K562 (cell line): ENCODE measurements around the gene GPR153. TPM values are rescaled to one million over a fixed set of nuclear protein-coding genes. Genes with fewer than 3 reads are reported as not detected.

ENCODE experiments used
- HIVEP1 ChIP-seq: fragments of 250-450 bp; sonication (Bioruptor Pico); IDR thresholded peaks from 2 replicates; pipeline ENCODE4 v1.4.0; 2020; ENCODE audit warnings: mild to moderate bottlenecking
- HNRNPL ChIP-seq: fragments of 200-400 bp; formaldehyde crosslinking; IDR thresholded peaks from 2 replicates; pipeline ENCODE4 v1.6.1; 2017; ENCODE audit warnings: low read depth, mild to moderate bottlenecking, low read length
- IRF1 ChIP-seq: sonication (generic); formaldehyde crosslinking; IDR thresholded peaks from 2 replicates; pipeline ENCODE4 v1.8.0; 2022; ENCODE audit warnings: missing genetic modification reagents, mild to moderate bottlenecking, borderline replicate concordance
- KAT2B ChIP-seq: IDR thresholded peaks from one replicate; pipeline ENCODE4 v1.6.1; 2012; ENCODE audit warnings: low read depth, mild to moderate bottlenecking, control low read depth, inconsistent platforms, low read length, moderate library complexity
- NFXL1 ChIP-seq: fragments of 450-650 bp; formaldehyde crosslinking; IDR thresholded peaks from 2 replicates; pipeline ENCODE4 v1.4.0; 2021; ENCODE audit warnings: mild to moderate bottlenecking
- PHB ChIP-seq: fragments of 250-450 bp; sonication (Bioruptor Pico); IDR thresholded peaks from 2 replicates; pipeline ENCODE4 v1.5.0; 2021
- TAF1 ChIP-seq: IDR thresholded peaks from 2 replicates; pipeline ENCODE4 v1.6.1; 2011; ENCODE audit warnings: mild to moderate bottlenecking, low read length, moderate library complexity; ENCODE audit not compliant: insufficient read depth, control insufficient read depth, severe bottlenecking; ENCODE audit errors: extremely low read depth
- YY1 ChIP-seq, 3 experiments: IDR thresholded peaks; 2 replicates each; pipeline ENCODE4 v1.6.1; 2011; ENCODE audit warnings: low read length in 2 of 3, mild to moderate bottlenecking in 2 of 3, moderate library complexity in 2 of 3, borderline replicate concordance in 1 of 3, control low read depth in 1 of 3, low read depth in 1 of 3; ENCODE audit not compliant: insufficient read depth in 3 of 3, insufficient replicate concordance in 2 of 3, control insufficient read depth in 1 of 3, insufficient read length in 1 of 3; ENCODE audit errors: extremely low read depth in 1 of 3
- ZNF282 ChIP-seq: sonication (generic); formaldehyde crosslinking; IDR thresholded peaks from 2 replicates; pipeline ENCODE4 v1.8.1; 2023; ENCODE audit warnings: missing genetic modification reagents
- ZNF740 ChIP-seq, 3 experiments: fragments of 200-800 bp in 1 of 3; sonication (Bioruptor generic) in 1 of 3; sonication (generic) in 1 of 3; formaldehyde crosslinking in 1 of 3; IDR thresholded peaks; 2 replicates each; pipeline versions ENCODE4 v1.6.1 to v1.8.0; 2016 to 2022; ENCODE audit warnings: mild to moderate bottlenecking in 2 of 3, missing compliant biosample characterization in 2 of 3, missing genetic modification characterization in 2 of 3, missing genetic modification reagents in 1 of 3
- polyA plus RNA-seq, 8 experiments: library from polyadenylated mRNA; depleted of rRNA in 4 of 8; stranded (reverse) in 5 of 8; unstranded in 3 of 8; fragments of >200 nt; fragmentation: Nextera tagmentation in 2 of 8; fragmentation: Illumina TruSeq in 1 of 8; extraction: Ambion mirVana in 2 of 8; extraction: Trizol in 1 of 8; gene quantifications; 2 replicates each; pipeline versions ENCODE4 v1.2.1 to v1.2.3, GENCODE V29; 2011 to 2014; ENCODE audit warnings: inconsistent platforms in 1 of 8, missing spikeins in 1 of 8
- total RNA-seq, 7 experiments: library from RNA; depleted of rRNA in 6 of 7; stranded (reverse); fragments of >200 nt in 6 of 7; fragmentation: Illumina TruSeq in 2 of 7; extraction: Trizol in 2 of 7; gene quantifications; 2 replicates each; pipeline versions ENCODE4 v1.2.1 to v1.2.3, GENCODE V29; 2011 to 2021; ENCODE audit warnings: low replicate concordance in 1 of 7
- TF ChIP-seq, protein P1 (sequence below): sonication (generic); formaldehyde crosslinking; IDR thresholded peaks from 2 replicates; pipeline ENCODE4 v1.8.0; 2022; ENCODE audit warnings: mild to moderate bottlenecking, missing genetic modification reagents
- TF ChIP-seq, protein P2 (sequence below): IDR thresholded peaks from 2 replicates; pipeline ENCODE4 v1.6.1; 2011; ENCODE audit warnings: borderline replicate concordance, low read depth, mild to moderate bottlenecking, moderate library complexity, low read length; ENCODE audit not compliant: insufficient read depth, poor library complexity, severe bottlenecking

Gene GPR153
- total and polyA plus RNA-seq, 9 of the 15 experiments (the other 6 are each of a cell fraction or from before 2014, with no cell fraction given) = 0.01 to 1.5 (median 0.51) TPM

GRCh38 chr1:6246497-6247467, 14.1 kb downstream of the GPR153 start (continued):
- TF ChIP-seq, protein P1, sequence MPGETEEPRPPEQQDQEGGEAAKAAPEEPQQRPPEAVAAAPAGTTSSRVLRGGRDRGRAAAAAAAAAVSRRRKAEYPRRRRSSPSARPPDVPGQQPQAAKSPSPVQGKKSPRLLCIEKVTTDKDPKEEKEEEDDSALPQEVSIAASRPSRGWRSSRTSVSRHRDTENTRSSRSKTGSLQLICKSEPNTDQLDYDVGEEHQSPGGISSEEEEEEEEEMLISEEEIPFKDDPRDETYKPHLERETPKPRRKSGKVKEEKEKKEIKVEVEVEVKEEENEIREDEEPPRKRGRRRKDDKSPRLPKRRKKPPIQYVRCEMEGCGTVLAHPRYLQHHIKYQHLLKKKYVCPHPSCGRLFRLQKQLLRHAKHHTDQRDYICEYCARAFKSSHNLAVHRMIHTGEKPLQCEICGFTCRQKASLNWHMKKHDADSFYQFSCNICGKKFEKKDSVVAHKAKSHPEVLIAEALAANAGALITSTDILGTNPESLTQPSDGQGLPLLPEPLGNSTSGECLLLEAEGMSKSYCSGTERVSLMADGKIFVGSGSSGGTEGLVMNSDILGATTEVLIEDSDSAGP (CRISPR knock-in tag) = no peak
- no peak for TF ChIP-seq ZNF282 (CRISPR knock-in tag)
- TF ChIP-seq PHB (CRISPR knock-in tag) = no peak
- no peak for TF ChIP-seq HNRNPL
- no peak for TF ChIP-seq TAF1
- no peak for TF ChIP-seq HIVEP1 (CRISPR knock-in tag)
- peak; percentile 90 for TF ChIP-seq ZNF740 (CRISPR knock-in tag; IDR thresholded peaks at IDR 0.05)
- TF ChIP-seq ZNF740 (tag; IDR thresholded peaks at IDR 0.05) = no peak
- TF ChIP-seq NFXL1 (CRISPR knock-in tag) = no peak
- TF ChIP-seq YY1 (IDR thresholded peaks at IDR 0.05; ENCODE audit: borderline replicate concordance in 1 of 3, control insufficient read depth in 1 of 3, extremely low read depth in 1 of 3, insufficient read depth in 3 of 3, insufficient read length in 1 of 3, insufficient replicate concordance in 2 of 3, low read depth in 1 of 3, low read length in 2 of 3) = peak in 1 of 3 experiments; percentile 58
- TF ChIP-seq, protein P2, sequence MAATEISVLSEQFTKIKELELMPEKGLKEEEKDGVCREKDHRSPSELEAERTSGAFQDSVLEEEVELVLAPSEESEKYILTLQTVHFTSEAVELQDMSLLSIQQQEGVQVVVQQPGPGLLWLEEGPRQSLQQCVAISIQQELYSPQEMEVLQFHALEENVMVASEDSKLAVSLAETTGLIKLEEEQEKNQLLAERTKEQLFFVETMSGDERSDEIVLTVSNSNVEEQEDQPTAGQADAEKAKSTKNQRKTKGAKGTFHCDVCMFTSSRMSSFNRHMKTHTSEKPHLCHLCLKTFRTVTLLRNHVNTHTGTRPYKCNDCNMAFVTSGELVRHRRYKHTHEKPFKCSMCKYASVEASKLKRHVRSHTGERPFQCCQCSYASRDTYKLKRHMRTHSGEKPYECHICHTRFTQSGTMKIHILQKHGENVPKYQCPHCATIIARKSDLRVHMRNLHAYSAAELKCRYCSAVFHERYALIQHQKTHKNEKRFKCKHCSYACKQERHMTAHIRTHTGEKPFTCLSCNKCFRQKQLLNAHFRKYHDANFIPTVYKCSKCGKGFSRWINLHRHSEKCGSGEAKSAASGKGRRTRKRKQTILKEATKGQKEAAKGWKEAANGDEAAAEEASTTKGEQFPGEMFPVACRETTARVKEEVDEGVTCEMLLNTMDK = peak; percentile 51
- TF ChIP-seq IRF1 (CRISPR knock-in tag) = no peak
- TF ChIP-seq KAT2B = no peak
